HEK293 (cell line): ENCODE data around the gene TEX2.

Source experiments
- CTCF ChIA-PET: fragments of 350-600 bp; formaldehyde crosslinking; extraction: SDS; loops from one replicate; lab custom pipeline; 2021; ENCODE audit warnings: antibody characterized with exemption; lab: Yijun Ruan, JAX
- POLR2A ChIA-PET: fragments of 300-600 bp; formaldehyde crosslinking; extraction: SDS; loops from one replicate; lab custom pipeline; 2020; ENCODE audit warnings: antibody characterized with exemption, inconsistent platforms; lab: Yijun Ruan, JAX
- H3K27ac ChIP-seq: fragments of 200-500 bp; sonication (Bioruptor generic); 2 replicates; pipeline ENCODE4 v1.5.1; 2014; ENCODE audit warnings: low read depth, low read length, control low read depth, inconsistent platforms; ENCODE audit errors: extremely low read depth
- H3K36me3 ChIP-seq, 2 experiments: fragments of 200-500 bp in 1 of 2; sonication (Bioruptor generic) in 1 of 2; 1 replicate in 1 of 2; 2 replicates in 1 of 2; pipeline ENCODE4 v1.5.1; 2014 to 2017; ENCODE audit warnings: inconsistent platforms in 2 of 2, low read length in 2 of 2; ENCODE audit not compliant: control insufficient read depth in 2 of 2, insufficient read depth in 1 of 2
- H3K4me1 ChIP-seq: fragments of 200-500 bp; sonication (Bioruptor generic); 2 replicates; pipeline ENCODE4 v1.5.1; 2014; ENCODE audit warnings: mild to moderate bottlenecking, low read length, inconsistent platforms; ENCODE audit not compliant: control insufficient read depth, insufficient read depth
- H3K4me3 ChIP-seq: 2 replicates; pipeline ENCODE4 v1.5.1; 2011; ENCODE audit warnings: low read depth, mild to moderate bottlenecking, control low read depth, low read length, moderate library complexity
- H3K9me3 ChIP-seq: fragments of 200-500 bp; sonication (Bioruptor generic); 2 replicates; pipeline ENCODE4 v1.5.1; 2014; ENCODE audit warnings: low read depth, low read length, inconsistent platforms; ENCODE audit not compliant: control insufficient read depth, insufficient read depth
- ATF2 ChIP-seq: fragments of 450-650 bp; formaldehyde crosslinking; IDR thresholded peaks from 2 replicates; pipeline ENCODE4 v1.5.1; 2016; ENCODE audit warnings: missing biosample characterization, missing genetic modification characterization, low read depth
- CTCF ChIP-seq: fragments of 450-650 bp; formaldehyde crosslinking; IDR thresholded peaks from 2 replicates; pipeline ENCODE4 v1.5.1; 2016; ENCODE audit warnings: missing biosample characterization, missing genetic modification characterization
- GLI4 ChIP-seq: fragments of 450-650 bp; formaldehyde crosslinking; IDR thresholded peaks from 2 replicates; pipeline ENCODE4 v1.5.1; 2016; ENCODE audit warnings: missing biosample characterization, missing genetic modification characterization
- KLF16 ChIP-seq: fragments of 450-650 bp; formaldehyde crosslinking; IDR thresholded peaks from 2 replicates; pipeline ENCODE4 v1.5.1; 2017; ENCODE audit warnings: missing biosample characterization, missing genetic modification characterization
- PRDM6 ChIP-seq: fragments of 450-650 bp; formaldehyde crosslinking; IDR thresholded peaks from 2 replicates; pipeline ENCODE4 v1.5.1; 2017; ENCODE audit warnings: missing biosample characterization, missing genetic modification characterization
- REST ChIP-seq: fragments of 450-650 bp; formaldehyde crosslinking; IDR thresholded peaks from 2 replicates; pipeline ENCODE4 v1.5.1; 2016; ENCODE audit warnings: missing biosample characterization, missing genetic modification characterization
- TSHZ1 ChIP-seq: fragments of 450-650 bp; formaldehyde crosslinking; IDR thresholded peaks from 2 replicates; pipeline ENCODE4 v1.5.1; 2016; ENCODE audit warnings: missing biosample characterization, missing genetic modification characterization, borderline replicate concordance
- ZBTB7A ChIP-seq: fragments of 450-650 bp; formaldehyde crosslinking; IDR thresholded peaks from 2 replicates; pipeline ENCODE4 v1.5.1; 2016; ENCODE audit warnings: low read depth, missing biosample characterization, missing genetic modification characterization
- ZNF362 ChIP-seq: fragments of 450-650 bp; formaldehyde crosslinking; IDR thresholded peaks from 2 replicates; pipeline ENCODE4 v1.5.1; 2016; ENCODE audit warnings: missing biosample characterization, missing genetic modification characterization
- ZNF394 ChIP-seq: fragments of 450-650 bp; formaldehyde crosslinking; IDR thresholded peaks from 2 replicates; pipeline ENCODE4 v1.5.1; 2016; ENCODE audit warnings: missing biosample characterization, missing genetic modification characterization, mild to moderate bottlenecking, moderate library complexity, borderline replicate concordance
- ZNF398 ChIP-seq: fragments of 450-650 bp; formaldehyde crosslinking; IDR thresholded peaks from 2 replicates; pipeline ENCODE4 v1.5.1; 2017; ENCODE audit warnings: missing biosample characterization, missing genetic modification characterization
- ZNF549 ChIP-seq: fragments of 450-650 bp; IDR thresholded peaks from 2 replicates; pipeline ENCODE4 v1.5.1; 2018; ENCODE audit warnings: missing biosample characterization, missing genetic modification characterization, mild to moderate bottlenecking, inconsistent platforms, moderate library complexity
- ZNF610 ChIP-seq: fragments of 450-650 bp; formaldehyde crosslinking; IDR thresholded peaks from 2 replicates; pipeline ENCODE4 v1.5.1; 2016; ENCODE audit warnings: missing biosample characterization, missing genetic modification characterization, borderline replicate concordance
- ZNF658 ChIP-seq: fragments of 450-650 bp; formaldehyde crosslinking; IDR thresholded peaks from 2 replicates; pipeline ENCODE4; 2016; ENCODE audit warnings: missing biosample characterization, missing genetic modification characterization
- ZNF670 ChIP-seq: fragments of 450-650 bp; formaldehyde crosslinking; IDR thresholded peaks from 2 replicates; pipeline ENCODE4 v1.5.1; 2016; ENCODE audit warnings: missing biosample characterization, missing genetic modification characterization, low read depth
- ZNF768 ChIP-seq: fragments of 450-650 bp; formaldehyde crosslinking; IDR thresholded peaks from 2 replicates; pipeline ENCODE4 v1.5.1; 2018; ENCODE audit warnings: missing biosample characterization, mild to moderate bottlenecking, missing genetic modification characterization
- ZSCAN16 ChIP-seq: fragments of 450-650 bp; formaldehyde crosslinking; IDR thresholded peaks from 2 replicates; pipeline ENCODE4 v1.5.1; 2016; ENCODE audit warnings: missing biosample characterization, missing genetic modification characterization

The TEX2 gene

GRCh38 chr17:64252831-64253230 is 10.2 kb downstream of the TEX2 start (continued):
- no peak for TF ChIP-seq ATF2 (tag by site-specific recombination)
- no peak for TF ChIP-seq ZNF670 (tag by site-specific recombination)
- no peak for TF ChIP-seq PRDM6 (tag by site-specific recombination)
- no peak for TF ChIP-seq ZNF549 (tag by site-specific recombination)
- no peak for TF ChIP-seq GLI4
- TF ChIP-seq ZNF658 (tag by site-specific recombination) = no peak
- no peak for TF ChIP-seq ZSCAN16
- TF ChIP-seq ZNF362 (tag by site-specific recombination) = no peak
- no peak for TF ChIP-seq ZBTB7A (tag by site-specific recombination)
- TF ChIP-seq ZNF768 (tag by site-specific recombination) = no peak

GRCh38 chr17:64250233-64250835 is 12.7 kb downstream of the TEX2 start:
- H3K36me3 ChIP-seq = no peaks in the 10 kb centered on the region
- H3K4me3 ChIP-seq = no peak overlapping the region
- POLR2A ChIA-PET = no interaction called here
- H3K27ac ChIP-seq = no peak overlapping the region
- no peak for TF ChIP-seq KLF16 (tag by site-specific recombination)
- TF ChIP-seq ZNF398 (tag by site-specific recombination) = no peak
- TF ChIP-seq ZNF394 (tag by site-specific recombination) = no peak
- no peak for TF ChIP-seq REST (tag by site-specific recombination)
- TF ChIP-seq CTCF (tag by site-specific recombination) = no peak
- TF ChIP-seq ZNF610 (tag by site-specific recombination) = no peak
- no peak for TF ChIP-seq TSHZ1
- TF ChIP-seq, all 188 proteins: peak for 0
- CTCF ChIA-PET = interaction anchor here (0.6 to 1.7 kb wide), 4 partner anchors 14 to 400 kb away, joined by 3 to 5 read pairs (median 4); partner anchors contain the start of gene CD79B
- no peaks in the 10 kb centered on the region; the same call in 1 of the 2 replicates for H3K4me1 ChIP-seq
- no peaks in the 10 kb centered on the region for H3K9me3 ChIP-seq
